ENCODE results near the gene FCHO1. TPM values are rescaled to one million over a fixed set of nuclear protein-coding genes. Genes with fewer than 3 reads are reported as not detected.

Gene FCHO1
- total RNA-seq, 1 donor from 2014 or later = 0.26 TPM

DNA sequence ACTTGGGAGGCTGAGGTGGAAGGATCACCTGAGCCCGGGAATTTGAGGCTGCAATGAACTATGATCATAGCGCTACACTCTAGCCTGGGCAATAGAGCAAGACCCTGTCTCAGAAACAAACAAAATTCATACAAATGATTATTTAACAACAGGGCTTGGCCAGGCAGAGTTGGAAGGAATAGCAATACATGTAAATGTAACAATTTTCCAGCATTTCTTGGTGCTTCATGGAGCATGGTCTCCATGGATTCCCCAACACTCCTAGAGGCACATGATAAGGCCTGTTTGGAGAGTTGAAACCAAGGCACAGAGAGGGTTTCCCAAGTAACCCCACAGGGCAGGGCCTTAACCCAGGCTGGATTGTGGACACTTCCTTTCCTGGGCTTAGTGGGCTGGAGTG is 59.8 kb downstream of the FCHO1 start:
- H3K27me3 ChIP-seq (ENCODE audit: control insufficient read depth, insufficient read depth, low read length) = no peaks in the 10 kb centered on the region
- no peak for DNase-seq (ENCODE audit: low read depth)
- H3K36me3 ChIP-seq (ENCODE audit: control insufficient read depth, insufficient read depth, low read length) = no peaks in the 10 kb centered on the region
- TF ChIP-seq, protein P1, sequence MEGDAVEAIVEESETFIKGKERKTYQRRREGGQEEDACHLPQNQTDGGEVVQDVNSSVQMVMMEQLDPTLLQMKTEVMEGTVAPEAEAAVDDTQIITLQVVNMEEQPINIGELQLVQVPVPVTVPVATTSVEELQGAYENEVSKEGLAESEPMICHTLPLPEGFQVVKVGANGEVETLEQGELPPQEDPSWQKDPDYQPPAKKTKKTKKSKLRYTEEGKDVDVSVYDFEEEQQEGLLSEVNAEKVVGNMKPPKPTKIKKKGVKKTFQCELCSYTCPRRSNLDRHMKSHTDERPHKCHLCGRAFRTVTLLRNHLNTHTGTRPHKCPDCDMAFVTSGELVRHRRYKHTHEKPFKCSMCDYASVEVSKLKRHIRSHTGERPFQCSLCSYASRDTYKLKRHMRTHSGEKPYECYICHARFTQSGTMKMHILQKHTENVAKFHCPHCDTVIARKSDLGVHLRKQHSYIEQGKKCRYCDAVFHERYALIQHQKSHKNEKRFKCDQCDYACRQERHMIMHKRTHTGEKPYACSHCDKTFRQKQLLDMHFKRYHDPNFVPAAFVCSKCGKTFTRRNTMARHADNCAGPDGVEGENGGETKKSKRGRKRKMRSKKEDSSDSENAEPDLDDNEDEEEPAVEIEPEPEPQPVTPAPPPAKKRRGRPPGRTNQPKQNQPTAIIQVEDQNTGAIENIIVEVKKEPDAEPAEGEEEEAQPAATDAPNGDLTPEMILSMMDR (IDR thresholded peaks at IDR 0.05; ENCODE audit: insufficient read depth, low read length, severe bottlenecking) = no peak
- no peak for FAIRE-seq
- no peak overlapping the region for H3K4me3 ChIP-seq (ENCODE audit: low read depth, low read length)

DNA sequence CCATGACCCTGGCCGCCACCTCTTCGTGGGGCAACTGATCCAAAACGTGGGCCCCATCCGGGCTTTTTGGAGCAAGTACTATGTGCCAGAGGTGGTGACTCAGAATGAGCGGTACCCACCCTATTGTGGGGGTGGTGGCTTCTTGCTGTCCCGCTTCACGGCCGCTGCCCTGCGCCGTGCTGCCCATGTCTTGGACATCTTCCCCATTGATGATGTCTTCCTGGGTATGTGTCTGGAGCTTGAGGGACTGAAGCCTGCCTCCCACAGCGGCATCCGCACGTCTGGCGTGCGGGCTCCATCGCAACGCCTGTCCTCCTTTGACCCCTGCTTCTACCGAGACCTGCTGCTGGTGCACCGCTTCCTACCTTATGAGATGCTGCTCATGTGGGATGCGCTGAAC is 60.4 kb downstream of the FCHO1 start:
- FAIRE-seq (no peak), DNase-seq (ENCODE audit: low read depth) (no peak)
- Histone ChIP-seq H3K27me3 (ENCODE audit: control insufficient read depth, insufficient read depth, low read length) (no peaks in the 10 kb centered on the region), H3K4me3 (ENCODE audit: low read depth, low read length) (no peak overlapping the region), H3K36me3 (ENCODE audit: control insufficient read depth, insufficient read depth, low read length) (no peaks in the 10 kb centered on the region)
- TF ChIP-seq, protein P1 (IDR thresholded peaks at IDR 0.05; ENCODE audit: insufficient read depth, low read length, severe bottlenecking) = no peak

DNA sequence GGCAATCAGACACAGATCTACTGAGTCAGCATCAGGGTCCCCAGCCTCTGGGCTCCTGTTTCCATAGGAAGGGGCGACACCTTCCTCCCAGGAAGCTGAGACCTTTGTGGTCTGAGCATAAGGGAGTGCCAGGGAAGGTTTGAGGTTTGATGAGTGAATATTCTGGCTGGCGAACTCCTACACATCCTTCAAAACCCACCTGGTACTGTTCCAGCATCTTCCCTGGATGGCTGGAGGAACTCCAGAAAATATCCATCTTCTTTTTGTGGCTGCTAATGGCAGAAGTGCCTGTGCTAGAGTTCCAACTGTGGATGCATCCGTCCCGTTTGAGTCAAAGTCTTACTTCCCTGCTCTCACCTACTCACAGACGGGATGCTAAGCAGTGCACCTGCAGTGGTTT is 60.8 kb downstream of the FCHO1 start:
- TF ChIP-seq, protein P1 (IDR thresholded peaks at IDR 0.05; ENCODE audit: insufficient read depth, low read length, severe bottlenecking) = no peak
- DNase-seq (ENCODE audit: low read depth) (no peak), FAIRE-seq (no peak)
- H3K4me3 ChIP-seq (ENCODE audit: low read depth, low read length) = no peak overlapping the region
- H3K36me3 ChIP-seq (ENCODE audit: control insufficient read depth, insufficient read depth, low read length) = no peaks in the 10 kb centered on the region
- no peaks in the 10 kb centered on the region for H3K27me3 ChIP-seq (ENCODE audit: control insufficient read depth, insufficient read depth, low read length)

DNA sequence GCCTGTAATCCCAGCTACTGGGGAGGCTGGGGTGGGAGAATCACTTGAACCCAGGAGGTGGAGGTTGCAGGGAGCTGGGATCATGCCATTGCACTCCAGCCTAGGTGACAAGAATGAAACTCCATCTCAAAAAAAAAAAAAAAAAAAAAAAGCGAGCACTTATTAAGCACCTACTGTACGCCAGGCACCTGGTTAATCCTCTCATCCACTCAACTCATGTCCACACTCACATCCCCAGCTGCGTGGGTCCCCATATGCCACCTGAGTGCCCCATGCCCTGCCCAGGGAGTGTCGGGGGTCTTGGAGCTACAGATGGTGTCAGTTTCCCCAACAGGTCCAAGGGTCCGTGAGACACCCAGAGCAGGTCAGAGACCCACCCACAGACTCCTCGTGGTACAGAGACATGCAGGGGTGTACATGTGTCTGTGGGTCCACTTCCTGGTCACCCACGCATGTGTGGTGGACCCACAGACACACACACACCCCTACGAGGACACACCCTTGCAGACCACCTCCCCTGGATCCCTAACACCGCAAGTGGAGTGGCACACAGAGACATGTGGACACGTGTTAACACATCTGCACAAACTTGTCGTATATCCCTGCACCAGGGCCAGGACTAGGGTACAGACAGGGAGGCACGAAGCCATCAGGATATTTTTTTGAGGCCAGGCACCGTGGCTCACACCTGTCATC is 66.5 kb downstream of the FCHO1 start:
- no peaks in the 10 kb centered on the region for H3K36me3 ChIP-seq (ENCODE audit: control insufficient read depth, insufficient read depth, low read length)
- FAIRE-seq = no peak
- no peak for DNase-seq (ENCODE audit: low read depth)
- TF ChIP-seq, protein P1 (IDR thresholded peaks at IDR 0.05; ENCODE audit: insufficient read depth, low read length, severe bottlenecking) = no peak
- no peaks in the 10 kb centered on the region for H3K27me3 ChIP-seq (ENCODE audit: control insufficient read depth, insufficient read depth, low read length)
- H3K4me3 ChIP-seq (ENCODE audit: low read depth, low read length) = no peak overlapping the region

DNA sequence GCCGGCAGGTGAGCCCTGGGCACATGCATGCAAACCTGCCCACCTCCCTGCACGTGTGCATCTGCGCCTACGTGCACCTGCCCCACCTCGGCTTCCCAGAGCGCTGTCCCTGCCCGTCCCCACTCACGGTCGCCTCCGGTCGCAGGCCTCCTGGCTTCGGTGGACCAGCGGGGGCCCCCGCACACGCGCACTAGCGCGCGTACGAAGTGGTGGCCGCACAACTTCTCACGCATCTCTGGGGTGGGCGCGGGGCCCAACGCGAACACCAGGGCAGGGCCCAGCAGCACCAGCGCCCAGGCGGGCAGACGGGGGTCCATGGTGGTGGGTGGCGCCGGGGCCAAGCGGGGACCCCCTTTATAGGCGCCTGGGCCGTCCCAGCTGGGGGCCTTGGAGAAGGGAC is 69.9 kb downstream of the FCHO1 start, which contains the start of gene INSL3:
Gene INSL3, minus strand, starts transcription at position 330 of the 400 bp plus-strand sequence. Its CDS starts 13 bp downstream, at position 317.
- DNase-seq (ENCODE audit: low read depth) (no peak), FAIRE-seq (no peak)
- H3K4me3 ChIP-seq (ENCODE audit: low read depth, low read length) = no peak within 1 kb of the TSS
- no peaks in the 10 kb centered on the region for H3K27me3 ChIP-seq (ENCODE audit: control insufficient read depth, insufficient read depth, low read length)
- no peaks in the 10 kb centered on the region for H3K36me3 ChIP-seq (ENCODE audit: control insufficient read depth, insufficient read depth, low read length)
- TF ChIP-seq, protein P1 (IDR thresholded peaks at IDR 0.05; ENCODE audit: insufficient read depth, low read length, severe bottlenecking) = no peak

DNA sequence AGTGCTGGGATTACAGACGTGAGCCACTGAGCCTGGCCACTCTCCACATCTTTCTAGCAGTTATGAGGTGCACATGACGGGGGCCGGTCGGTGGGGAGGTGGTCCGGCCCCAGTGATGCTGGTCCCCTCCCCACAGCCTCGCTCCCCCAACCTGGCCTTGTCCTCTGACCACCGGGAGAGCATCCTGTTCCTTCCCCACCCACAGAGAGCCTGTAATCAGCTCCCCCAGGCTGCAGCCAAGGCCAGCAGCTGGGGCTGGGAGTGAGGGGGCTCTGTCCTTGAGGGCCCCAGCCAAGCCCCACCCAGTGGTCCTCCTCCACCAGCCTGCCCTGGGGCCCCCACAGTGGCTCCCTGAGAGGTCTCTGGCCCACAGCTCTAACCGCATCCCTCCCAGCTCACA is 73.1 kb downstream of the FCHO1 start:
- Histone ChIP-seq H3K4me3 (ENCODE audit: low read depth, low read length) (no peak overlapping the region), H3K27me3 (ENCODE audit: control insufficient read depth, insufficient read depth, low read length) (no peaks in the 10 kb centered on the region), H3K36me3 (ENCODE audit: control insufficient read depth, insufficient read depth, low read length) (no peaks in the 10 kb centered on the region)
- TF ChIP-seq, protein P1 (IDR thresholded peaks at IDR 0.05; ENCODE audit: insufficient read depth, low read length, severe bottlenecking) = no peak
- FAIRE-seq = no peak
- DNase-seq (ENCODE audit: low read depth) = no peak

Data from bronchial epithelial cell (primary cell).